ENCODE results near the gene HAVCR1.

DNA sequence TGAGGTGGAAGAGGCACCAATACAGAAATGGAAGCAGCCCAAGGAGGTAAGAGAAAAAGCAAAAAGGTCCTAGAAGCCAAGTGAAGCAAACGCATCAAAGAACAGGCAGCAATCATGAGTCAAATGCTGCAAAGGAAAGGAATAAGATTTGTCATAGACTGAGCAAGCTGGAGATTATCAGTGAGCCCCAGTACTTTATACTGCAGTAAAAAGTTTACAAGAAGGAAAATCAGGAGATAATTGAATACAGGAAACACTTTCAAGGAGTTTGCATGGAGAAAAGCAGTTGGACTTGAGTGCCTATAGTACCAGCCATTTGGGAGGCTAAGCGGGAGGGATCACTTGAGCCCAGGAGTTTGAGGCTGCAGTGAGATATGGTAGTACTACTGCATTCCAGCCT lies 7.2 kb upstream of the HAVCR1 start:
- TF ChIP-seq, protein P1, sequence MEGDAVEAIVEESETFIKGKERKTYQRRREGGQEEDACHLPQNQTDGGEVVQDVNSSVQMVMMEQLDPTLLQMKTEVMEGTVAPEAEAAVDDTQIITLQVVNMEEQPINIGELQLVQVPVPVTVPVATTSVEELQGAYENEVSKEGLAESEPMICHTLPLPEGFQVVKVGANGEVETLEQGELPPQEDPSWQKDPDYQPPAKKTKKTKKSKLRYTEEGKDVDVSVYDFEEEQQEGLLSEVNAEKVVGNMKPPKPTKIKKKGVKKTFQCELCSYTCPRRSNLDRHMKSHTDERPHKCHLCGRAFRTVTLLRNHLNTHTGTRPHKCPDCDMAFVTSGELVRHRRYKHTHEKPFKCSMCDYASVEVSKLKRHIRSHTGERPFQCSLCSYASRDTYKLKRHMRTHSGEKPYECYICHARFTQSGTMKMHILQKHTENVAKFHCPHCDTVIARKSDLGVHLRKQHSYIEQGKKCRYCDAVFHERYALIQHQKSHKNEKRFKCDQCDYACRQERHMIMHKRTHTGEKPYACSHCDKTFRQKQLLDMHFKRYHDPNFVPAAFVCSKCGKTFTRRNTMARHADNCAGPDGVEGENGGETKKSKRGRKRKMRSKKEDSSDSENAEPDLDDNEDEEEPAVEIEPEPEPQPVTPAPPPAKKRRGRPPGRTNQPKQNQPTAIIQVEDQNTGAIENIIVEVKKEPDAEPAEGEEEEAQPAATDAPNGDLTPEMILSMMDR (conservative IDR thresholded peaks at IDR 0.05; ENCODE audit: low read length): no peak
- TF ChIP-seq EZH2phosphoT487 (IDR thresholded peaks at IDR 0.05; ENCODE audit: borderline replicate concordance): no peak

Measured in Loucy (cell line).